ENCODE measurements around the gene ALDH1L2.

The ALDH1L2 gene

GRCh38 chr12:104975587-104976343 is 108.5 kb downstream of the ALDH1L2 start:
- DNase-seq, result no peak

DNA sequence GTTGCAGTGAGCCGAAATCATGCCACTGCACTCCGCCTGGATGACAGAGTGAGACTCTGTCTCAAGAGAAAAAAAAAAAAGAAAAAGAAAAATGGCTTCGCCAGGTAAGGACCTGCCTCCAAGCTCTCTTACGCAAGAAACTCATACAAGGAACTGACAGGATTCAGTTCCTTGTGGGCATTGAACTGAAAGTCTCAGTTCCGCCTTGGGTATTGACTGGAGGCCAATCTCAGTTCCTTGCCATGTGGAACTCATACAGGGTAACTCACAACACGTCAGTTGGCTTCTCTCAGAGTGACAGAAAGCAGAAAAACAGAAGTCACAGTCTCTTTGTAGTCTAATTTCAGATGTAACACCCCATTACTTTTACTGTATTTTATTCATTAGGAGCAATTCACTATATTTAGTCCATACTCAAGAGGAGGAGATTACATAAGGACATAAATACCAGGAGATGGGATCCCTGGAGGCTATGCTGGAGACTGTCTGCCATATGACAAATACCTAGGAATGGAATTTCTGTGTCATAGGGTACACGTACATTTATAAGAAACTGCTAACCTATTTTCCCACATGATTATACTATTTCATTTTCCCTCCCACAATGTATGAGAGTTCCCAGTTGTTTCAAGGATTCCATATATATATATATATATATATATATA is 109.5 kb downstream of the ALDH1L2 start:
- no peak for DNase-seq

GRCh38 chr12:104973250-104973649 is 111.0 kb downstream of the ALDH1L2 start:
- DNase-seq, result no peak

GRCh38 chr12:104971306-104971705 is 113.0 kb downstream of the ALDH1L2 start:
- no peak for DNase-seq
